GM19043 (cell line): ENCODE data around the gene RAB11B.
"Not testable (repeated sequence)": the region's sequence is repeated elsewhere in the genome, so short reads cannot be mapped to it uniquely, and the experiment has no call there.

Experiments used
- ATAC-seq: cut with Tn5 transposase; IDR thresholded peaks from one replicate; pipeline ENCODE4 v1.9.1; 2021; ENCODE audit warnings: low read depth; ENCODE audit not compliant: unreplicated experiment

The RAB11B gene

GRCh38 chr19:8370176-8371010 lies 19.8 kb upstream of the RAB11B start:
- ATAC-seq = no peak

DNA sequence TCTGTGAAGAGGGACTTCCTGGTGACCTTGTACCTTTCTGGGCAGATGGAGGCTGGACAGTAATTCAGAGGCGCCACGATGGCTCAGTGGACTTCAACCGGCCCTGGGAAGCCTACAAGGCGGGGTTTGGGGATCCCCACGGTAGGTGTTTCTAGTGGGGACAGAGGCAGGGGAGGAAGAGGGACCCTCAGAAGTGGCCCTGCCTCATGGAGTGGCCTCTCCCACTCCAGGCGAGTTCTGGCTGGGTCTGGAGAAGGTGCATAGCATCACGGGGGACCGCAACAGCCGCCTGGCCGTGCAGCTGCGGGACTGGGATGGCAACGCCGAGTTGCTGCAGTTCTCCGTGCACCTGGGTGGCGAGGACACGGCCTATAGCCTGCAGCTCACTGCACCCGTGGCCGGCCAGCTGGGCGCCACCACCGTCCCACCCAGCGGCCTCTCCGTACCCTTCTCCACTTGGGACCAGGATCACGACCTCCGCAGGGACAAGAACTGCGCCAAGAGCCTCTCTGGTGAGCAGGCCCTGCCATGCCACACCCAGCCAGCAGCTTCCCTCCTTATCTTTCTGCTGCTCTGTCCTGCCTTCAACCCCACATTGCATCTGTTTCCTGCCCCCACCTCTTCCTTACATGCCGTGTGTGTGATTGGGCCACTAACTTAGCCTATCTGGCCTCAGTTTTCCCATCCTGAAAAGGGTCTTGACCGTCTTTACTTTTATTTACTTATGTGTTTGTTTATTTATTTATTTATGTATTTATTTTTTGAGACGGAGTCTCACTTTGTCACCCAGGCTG lies 19.0 kb upstream of the RAB11B start:
- ATAC-seq = no peak

GRCh38 chr19:8373867-8374813 lies 16.0 kb upstream of the RAB11B start:
- no peak for ATAC-seq

GRCh38 chr19:8375766-8376165 lies 14.4 kb upstream of the RAB11B start:
- not testable (repeated sequence) for ATAC-seq

GRCh38 chr19:8376373-8376974 lies 13.7 kb upstream of the RAB11B start:
- not testable (repeated sequence) for ATAC-seq

- ATAC-seq = no peak
Measured at GRCh38 chr19:8377598-8377997, 12.6 kb upstream of the RAB11B start.

GRCh38 chr19:8379156-8379891 lies 10.8 kb upstream of the RAB11B start:
- ATAC-seq = not testable (repeated sequence)

DNA sequence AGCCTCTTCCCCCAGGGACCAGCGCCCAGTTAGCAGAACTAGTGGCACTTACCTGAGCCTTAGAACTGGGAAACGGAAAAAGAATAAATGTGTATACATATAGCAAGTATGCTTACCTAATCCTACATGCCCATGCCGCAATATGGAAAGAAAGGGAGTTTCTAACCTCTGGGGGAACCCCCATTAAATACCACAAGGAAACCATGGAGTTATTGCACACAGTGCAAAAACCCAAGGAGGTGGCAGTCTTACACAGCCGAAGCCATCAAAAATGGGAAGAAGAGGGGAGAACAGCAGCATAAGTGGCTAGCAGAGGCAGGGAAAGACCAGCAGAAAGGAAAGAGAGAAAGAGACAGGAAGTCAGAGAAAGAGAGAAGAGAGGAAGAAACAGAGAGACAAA lies 5.6 kb upstream of the RAB11B start:
- ATAC-seq = not testable (repeated sequence)

GRCh38 chr19:8385103-8385502 lies 5.1 kb upstream of the RAB11B start:
- not testable (repeated sequence) for ATAC-seq

- not testable (repeated sequence) for ATAC-seq
Measured at GRCh38 chr19:8385566-8385965, 4.6 kb upstream of the RAB11B start.

DNA sequence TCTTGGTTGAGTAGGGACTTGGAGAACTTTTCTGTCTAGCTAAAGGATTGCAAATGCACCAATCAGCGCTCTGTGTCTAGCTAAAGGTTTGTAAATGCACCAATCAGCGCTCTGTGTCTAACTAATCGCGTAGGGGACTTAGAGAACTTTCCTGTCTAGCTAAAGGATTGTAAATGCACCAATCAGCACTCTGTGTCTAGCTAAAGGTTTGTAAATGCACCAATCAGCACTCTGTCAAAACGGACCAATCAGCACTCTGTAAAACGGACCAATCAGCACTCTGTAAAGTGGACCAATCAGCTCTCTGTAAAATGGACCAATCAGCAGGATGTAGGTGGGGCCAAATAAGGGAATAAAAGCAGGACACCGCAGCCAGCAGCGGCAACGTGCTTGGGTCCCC lies 3.7 kb upstream of the RAB11B start:
- not testable (repeated sequence) for ATAC-seq

- no peak for ATAC-seq
Measured at GRCh38 chr19:8386990-8387389, 3.2 kb upstream of the RAB11B start.

- no peak for ATAC-seq
Measured at GRCh38 chr19:8387688-8388611, 2.2 kb upstream of the RAB11B start.

- no peak for ATAC-seq
Measured at GRCh38 chr19:8388612-8388958, 1.6 kb upstream of the RAB11B start.

DNA sequence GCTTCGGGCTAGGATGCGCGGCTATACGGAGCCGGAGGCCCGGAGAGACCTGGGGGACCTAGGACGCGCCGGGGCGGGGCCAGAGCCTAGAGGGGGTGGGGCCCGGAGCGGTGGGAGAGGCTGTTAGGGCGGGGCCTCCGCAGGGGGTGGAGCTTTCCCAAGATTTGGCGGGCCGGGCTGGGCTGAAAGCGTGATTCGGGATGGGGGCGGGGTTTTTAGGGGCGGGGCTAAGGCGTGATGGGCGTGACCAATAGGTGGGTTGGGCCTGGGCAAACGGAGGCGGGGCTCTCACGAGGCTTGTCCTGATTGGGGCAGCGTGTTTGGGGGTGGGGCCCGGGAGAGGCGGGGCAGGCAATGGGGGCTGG lies 439 bp downstream of the RAB11B start:
- no peak for ATAC-seq

- ATAC-seq = no peak
Measured at GRCh38 chr19:8391198-8392016, 1.2 kb downstream of the RAB11B start.

GRCh38 chr19:8392017-8392591 lies 1.9 kb downstream of the RAB11B start:
- no peak for ATAC-seq
